IPS-20b (cell line): ENCODE data around the gene KCTD17.

ENCODE experiments used
- H3K27ac ChIP-seq: one replicate; pipeline ENCODE4 v1.5.1; 2013; ENCODE audit warnings: low read length
- H3K27me3 ChIP-seq: 2 replicates; pipeline ENCODE4 v1.6.1; 2013; ENCODE audit warnings: mild to moderate bottlenecking, low read length, inconsistent platforms; ENCODE audit not compliant: insufficient read depth
- H3K36me3 ChIP-seq: 2 replicates; pipeline ENCODE4 v1.6.1; 2013; ENCODE audit warnings: low read depth, mild to moderate bottlenecking, inconsistent platforms, low read length, moderate library complexity; ENCODE audit not compliant: insufficient read depth
- H3K4me1 ChIP-seq: 2 replicates; pipeline ENCODE4 v1.6.1; 2013; ENCODE audit warnings: mild to moderate bottlenecking, control low read depth, inconsistent platforms, low read length, moderate library complexity; ENCODE audit not compliant: insufficient read depth
- H3K4me3 ChIP-seq: 2 replicates; pipeline ENCODE4 v1.5.1; 2013; ENCODE audit warnings: mild to moderate bottlenecking, low read length, inconsistent platforms
- H3K9ac ChIP-seq: 2 replicates; pipeline ENCODE4 v1.6.1; 2013; ENCODE audit warnings: low read depth, mild to moderate bottlenecking, inconsistent platforms, low read length, moderate library complexity
- H3K9me3 ChIP-seq: 2 replicates; pipeline ENCODE4 v1.6.1; 2013; ENCODE audit warnings: mild to moderate bottlenecking, low read depth, low read length, inconsistent platforms; ENCODE audit not compliant: insufficient read depth

KCTD17 gene

DNA sequence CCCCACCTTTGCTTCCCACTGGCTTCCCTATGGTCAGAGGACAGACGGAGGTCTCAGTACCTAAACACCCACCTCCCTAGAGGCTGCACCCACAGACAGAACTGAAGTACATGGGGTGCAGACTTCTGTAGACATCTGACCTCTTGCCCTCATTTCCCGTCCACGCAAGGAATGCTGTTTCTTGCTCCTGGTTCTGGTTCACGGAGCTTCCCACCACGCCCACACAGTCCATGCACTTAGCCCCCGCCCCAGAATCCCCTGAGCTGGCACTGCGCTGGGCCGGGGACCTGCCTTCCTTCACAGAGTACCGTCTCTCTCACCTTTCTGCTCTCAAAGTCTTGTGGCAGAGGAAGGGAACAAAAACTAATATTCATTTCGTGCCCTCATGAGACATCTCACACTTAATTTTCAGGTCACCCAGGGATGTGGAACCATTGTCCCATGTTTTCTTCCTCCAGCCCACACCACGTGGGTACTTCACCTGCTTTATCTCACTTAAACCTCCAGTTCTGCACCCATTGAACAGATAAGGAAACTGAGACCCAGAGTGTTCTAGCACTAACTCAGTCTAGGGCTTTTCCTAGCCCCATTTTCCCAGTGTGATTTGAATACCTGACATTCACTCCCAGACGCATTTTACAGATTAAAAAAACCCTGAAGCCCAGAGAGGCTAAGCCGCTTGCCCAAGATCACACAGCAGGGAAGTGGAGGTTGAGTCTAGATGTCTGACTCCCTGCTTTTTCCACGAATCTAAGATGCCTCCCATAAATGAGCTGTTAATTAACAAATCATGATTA lies 52.3 kb downstream of the KCTD17 start:
- Histone ChIP-seq H3K9ac (no peak overlapping the region), H3K9me3 (no peaks in the 10 kb centered on the region), H3K27me3 (peaks cover 9% of the 10 kb centered on the region), H3K4me1 (0 out of 2 replicates have a peak, but pooled peaks cover 3% of the 10 kb centered on the region), H3K27ac (no peak overlapping the region), H3K36me3 (no peaks in the 10 kb centered on the region), H3K4me3 (no peak overlapping the region)

GRCh38 chr22:37105154-37105553 lies 53.6 kb downstream of the KCTD17 start:
- H3K36me3 ChIP-seq: no peaks in the 10 kb centered on the region
- no peak overlapping the region for H3K9ac ChIP-seq
- no peaks in the 10 kb centered on the region for H3K4me1 ChIP-seq
- no peak overlapping the region for H3K27ac ChIP-seq
- no peaks in the 10 kb centered on the region for H3K9me3 ChIP-seq
- no peak overlapping the region for H3K4me3 ChIP-seq
- H3K27me3 ChIP-seq: no peaks in the 10 kb centered on the region

- no peaks in the 10 kb centered on the region for H3K9me3 ChIP-seq
These were observed 54.4 kb downstream of the KCTD17 start for GRCh38 chr22:37105990-37106389.

GRCh38 chr22:37107816-37108621 lies 56.5 kb downstream of the KCTD17 start:
- H3K9ac ChIP-seq: no peak overlapping the region
- no peaks in the 10 kb centered on the region for H3K4me1 ChIP-seq
- H3K9me3 ChIP-seq: no peaks in the 10 kb centered on the region
- no peaks in the 10 kb centered on the region for H3K27me3 ChIP-seq
- H3K36me3 ChIP-seq: no peaks in the 10 kb centered on the region
- H3K4me3 ChIP-seq: no peak overlapping the region
- H3K27ac ChIP-seq: no peak overlapping the region

More at GRCh38 chr22:37105990-37106389, 54.4 kb downstream of the KCTD17 start:
- Histone ChIP-seq H3K9ac (no peak overlapping the region), H3K27me3 (no peaks in the 10 kb centered on the region), H3K27ac (no peak overlapping the region), H3K4me1 (no peaks in the 10 kb centered on the region), H3K4me3 (no peak overlapping the region), H3K36me3 (no peaks in the 10 kb centered on the region)

DNA sequence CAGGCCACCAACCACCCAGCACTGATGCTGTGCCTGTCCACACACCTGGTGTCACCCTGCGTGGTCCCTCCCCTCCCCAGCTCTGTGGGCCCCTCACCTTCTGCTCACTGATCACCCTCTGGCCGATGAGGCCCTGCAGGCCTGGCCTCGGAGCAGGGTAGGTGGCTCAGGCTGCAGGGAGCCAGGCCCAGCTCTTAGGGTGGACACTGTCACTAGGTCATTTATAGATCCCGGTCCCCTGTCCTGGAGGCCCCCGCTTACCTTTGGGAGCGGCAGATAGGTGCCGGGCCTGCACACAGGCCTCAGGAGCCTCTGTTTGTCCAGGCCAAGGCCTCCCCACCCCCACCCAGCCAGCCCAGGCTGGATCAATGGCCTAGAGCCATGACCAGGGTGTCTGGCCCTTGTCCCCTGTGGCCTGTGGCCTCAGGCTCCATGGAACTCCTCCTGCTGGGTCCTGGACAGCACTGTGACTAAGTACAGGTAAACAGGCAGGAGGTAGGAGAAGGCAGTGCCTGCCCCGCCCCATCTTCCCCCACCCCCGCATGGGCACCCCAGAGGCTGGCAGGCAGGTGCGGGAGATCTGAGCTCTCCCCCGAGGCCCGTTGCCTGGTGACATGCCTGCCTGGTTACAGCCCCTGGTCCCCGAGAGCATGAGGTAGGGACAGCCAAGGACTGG lies 57.8 kb downstream of the KCTD17 start, which contains the start of gene TMPRSS6:
TMPRSS6 (minus strand) TSS at position 472 of the 676 bp plus-strand sequence. CDS start 6,296 bp downstream, outside the sequence.
- H3K27me3 ChIP-seq: no peaks in the 10 kb centered on the region; the same call in 1 of the 2 replicates
- no peak within 1 kb of the TSS for H3K9ac ChIP-seq
- no peak within 1 kb of the TSS for H3K4me3 ChIP-seq
- H3K36me3 ChIP-seq: no peaks in the 10 kb centered on the region
- H3K9me3 ChIP-seq: no peaks in the 10 kb centered on the region
- 0 out of 2 replicates have a peak, but pooled peaks cover 3% of the 10 kb centered on the region for H3K4me1 ChIP-seq
- H3K27ac ChIP-seq: no peak within 1 kb of the TSS

DNA sequence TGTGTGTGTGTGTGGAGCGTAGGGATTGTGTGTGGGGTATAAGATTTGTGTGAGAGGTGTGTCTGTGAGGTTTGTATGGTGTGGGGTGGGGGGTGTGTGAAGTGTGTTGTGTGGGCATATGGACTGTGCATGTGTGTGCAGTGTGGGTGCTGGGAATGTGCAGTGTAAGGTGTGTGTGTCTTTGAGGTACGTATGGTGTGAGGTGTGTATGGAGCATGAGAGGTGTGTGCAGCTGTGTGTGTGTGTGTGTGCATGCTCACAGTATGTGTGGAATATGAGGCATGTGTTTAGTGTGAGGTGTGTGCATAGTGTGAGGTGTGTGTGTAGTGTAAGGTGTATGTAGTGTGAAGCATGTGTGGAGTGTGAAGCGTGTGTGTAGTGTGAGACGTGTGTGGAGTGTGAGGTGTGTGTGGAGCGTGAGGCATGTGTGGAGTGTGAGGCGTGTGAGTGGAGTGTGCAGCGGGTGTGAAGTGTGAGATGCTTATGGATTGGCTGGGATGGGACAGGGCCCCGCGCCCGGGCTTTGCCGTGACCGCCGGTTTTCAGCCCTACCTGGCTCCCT lies 59.7 kb downstream of the KCTD17 start:
- Histone ChIP-seq H3K27ac (no peak overlapping the region), H3K4me3 (no peak overlapping the region), H3K9ac (no peak overlapping the region), H3K36me3 (no peaks in the 10 kb centered on the region), H3K9me3 (no peaks in the 10 kb centered on the region), H3K27me3 (no peaks in the 10 kb centered on the region; the same call in 1 of the 2 replicates), H3K4me1 (0 out of 2 replicates have a peak, but pooled peaks cover 3% of the 10 kb centered on the region)

DNA sequence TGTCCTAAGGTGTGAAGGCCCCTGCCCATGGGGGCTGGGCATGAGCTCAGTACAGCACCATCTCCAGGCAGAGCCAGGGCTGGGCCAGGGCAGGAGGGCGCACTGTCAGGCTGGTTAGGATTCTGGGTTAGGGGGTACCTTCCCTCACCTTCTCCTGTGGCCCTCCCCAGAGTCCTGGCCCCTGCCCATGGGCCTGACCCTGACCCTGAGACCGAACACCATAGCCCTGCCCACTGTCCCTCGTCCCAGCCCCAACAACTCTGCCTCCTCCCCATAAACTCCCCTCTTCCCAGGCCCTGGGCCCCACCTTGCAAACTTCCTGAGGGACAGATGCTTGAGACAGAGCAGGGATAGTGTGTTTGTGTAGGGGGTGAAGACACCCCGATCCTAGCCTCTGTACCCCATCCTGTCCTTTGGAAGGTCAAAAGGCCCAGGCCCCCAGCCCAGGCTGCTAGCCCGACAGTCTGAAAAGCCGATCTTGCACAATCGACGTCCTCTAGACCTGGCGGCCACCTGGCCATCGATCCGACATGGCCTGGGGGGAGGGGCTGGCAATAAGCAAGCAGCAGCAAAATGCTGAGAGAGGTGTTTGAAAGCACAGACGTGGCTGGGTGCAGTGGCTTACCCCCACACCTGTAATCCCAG lies 60.7 kb downstream of the KCTD17 start:
- Histone ChIP-seq H3K36me3 (no peaks in the 10 kb centered on the region), H3K27ac (no peak overlapping the region), H3K9me3 (no peaks in the 10 kb centered on the region), H3K4me3 (no peak overlapping the region), H3K27me3 (no peaks in the 10 kb centered on the region; the same call in 1 of the 2 replicates), H3K9ac (no peak overlapping the region), H3K4me1 (0 out of 2 replicates have a peak, but pooled peaks cover 3% of the 10 kb centered on the region)
